ENCODE data around the gene CDIPT. TPM values are rescaled to one million over a fixed set of nuclear protein-coding genes. Genes with fewer than 3 reads are reported as not detected.

CDIPT gene
- polyA plus RNA-seq, 1 donor from 2014 or later = 73.8 TPM

DNA sequence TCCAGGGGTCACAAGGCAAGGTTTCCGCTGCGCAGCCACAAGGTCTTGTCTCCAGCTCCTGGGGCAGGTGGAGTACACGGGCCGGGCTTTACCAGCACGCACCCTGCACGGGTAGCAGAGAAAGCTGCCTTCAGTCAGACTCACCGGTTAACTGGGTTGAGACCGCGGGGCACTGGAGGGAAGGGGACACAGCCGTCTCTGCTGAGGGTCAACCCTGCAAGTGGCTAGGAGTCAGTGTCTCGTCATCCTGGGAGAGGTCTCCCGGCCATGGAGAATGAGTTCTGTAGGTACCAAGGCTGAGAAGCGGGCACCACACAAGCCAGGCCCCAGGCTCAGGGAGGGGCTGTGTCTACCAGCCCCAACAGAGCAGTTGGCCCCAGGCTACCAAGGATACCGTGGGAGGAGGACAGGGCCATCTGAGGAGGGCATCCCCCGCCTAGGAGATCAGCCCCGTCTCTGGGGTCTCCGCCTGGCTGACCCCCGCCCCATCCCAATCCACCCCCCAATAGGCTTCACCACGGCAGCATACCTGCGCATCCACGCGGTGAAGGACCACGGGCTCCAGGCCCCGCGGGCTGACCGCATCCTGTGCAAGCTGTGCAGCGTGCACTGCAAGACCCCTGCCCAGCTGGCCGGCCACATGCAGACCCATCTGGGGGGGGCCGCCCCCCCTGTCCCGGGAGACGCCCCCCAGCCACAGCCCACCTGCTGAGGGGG is 53.8 kb downstream of the CDIPT start:
- Mint-ChIP-seq H3K4me3 (peak overlapping the region; percentile 21 to 97 (median 87)), H3K4me1 (peaks cover 18 to 33% (median 28%) of the 10 kb centered on the region in 3 donors), H3K9me3 (no peaks in the 10 kb centered on the region), H3K36me3 (peaks cover 5% of the 10 kb centered on the region), H3K27me3 (peaks cover 1% of the 10 kb centered on the region), H3K27ac (peak overlapping the region in 2 of 3 donors; percentile 92 to 93)

Other genes starting within 250 kb of the CDIPT start
- gene SPN, start 200.0 kb downstream of the CDIPT start, polyA plus RNA-seq = 11.0 TPM
- not detected for gene QPRT, start 184.0 kb downstream of the CDIPT start, polyA plus RNA-seq
- 50.6 TPM for gene C16orf54, start 117.2 kb downstream of the CDIPT start, polyA plus RNA-seq
- gene ZG16, start 85.0 kb downstream of the CDIPT start, polyA plus RNA-seq = not detected
- gene KIF22, start 72.5 kb downstream of the CDIPT start, polyA plus RNA-seq = 34.7 TPM
- gene MAZ, start 56.7 kb downstream of the CDIPT start, polyA plus RNA-seq = 22.9 TPM
- gene PRRT2, start 51.0 kb downstream of the CDIPT start, polyA plus RNA-seq = not detected
- gene PAGR1, start 47.1 kb downstream of the CDIPT start, polyA plus RNA-seq = 59.6 TPM
- gene MVP, start 42.8 kb downstream of the CDIPT start, polyA plus RNA-seq = 90.3 TPM
- gene SEZ6L2, start 36.3 kb upstream of the CDIPT start, polyA plus RNA-seq = not detected
- gene ASPHD1, start 37.3 kb upstream of the CDIPT start, polyA plus RNA-seq = not detected
- 19.2 TPM for gene KCTD13, start 63.0 kb upstream of the CDIPT start, polyA plus RNA-seq
- 171 TPM for gene TMEM219, start 98.9 kb upstream of the CDIPT start, polyA plus RNA-seq
- 7.6 TPM for gene TAOK2, start 110.6 kb upstream of the CDIPT start, polyA plus RNA-seq
- gene HIRIP3, start 132.4 kb upstream of the CDIPT start, polyA plus RNA-seq = 21.0 TPM
- 6.0 TPM for gene INO80E, start 133.0 kb upstream of the CDIPT start, polyA plus RNA-seq
- gene DOC2A, start 147.8 kb upstream of the CDIPT start, polyA plus RNA-seq = not detected
- gene C16orf92, start 160.0 kb upstream of the CDIPT start, polyA plus RNA-seq = not detected
- not detected for gene TLCD3B, start 168.0 kb upstream of the CDIPT start, polyA plus RNA-seq
- gene ALDOA, start 202.5 kb upstream of the CDIPT start, polyA plus RNA-seq = 884 TPM
- gene PPP4C, start 212.8 kb upstream of the CDIPT start, polyA plus RNA-seq = 187 TPM
- not detected for gene TBX6, start 228.7 kb upstream of the CDIPT start, polyA plus RNA-seq
- 362 TPM for gene YPEL3, start 233.0 kb upstream of the CDIPT start, polyA plus RNA-seq